ENCODE data around the gene HEXIM2. TPM values are rescaled to one million over a fixed set of nuclear protein-coding genes. Genes with fewer than 3 reads are reported as not detected.

The HEXIM2 gene
- total and polyA plus RNA-seq, 2 of the 13 experiments (the other 11 are each of a cell fraction or from before 2014, with no cell fraction given): 27.1 to 32.4 TPM

GRCh38 chr17:45132572-45133463, 28.9 kb upstream of the HEXIM2 start (continued):
- TF ChIP-seq, protein P1, sequence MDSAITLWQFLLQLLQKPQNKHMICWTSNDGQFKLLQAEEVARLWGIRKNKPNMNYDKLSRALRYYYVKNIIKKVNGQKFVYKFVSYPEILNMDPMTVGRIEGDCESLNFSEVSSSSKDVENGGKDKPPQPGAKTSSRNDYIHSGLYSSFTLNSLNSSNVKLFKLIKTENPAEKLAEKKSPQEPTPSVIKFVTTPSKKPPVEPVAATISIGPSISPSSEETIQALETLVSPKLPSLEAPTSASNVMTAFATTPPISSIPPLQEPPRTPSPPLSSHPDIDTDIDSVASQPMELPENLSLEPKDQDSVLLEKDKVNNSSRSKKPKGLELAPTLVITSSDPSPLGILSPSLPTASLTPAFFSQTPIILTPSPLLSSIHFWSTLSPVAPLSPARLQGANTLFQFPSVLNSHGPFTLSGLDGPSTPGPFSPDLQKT (CRISPR knock-in tag; IDR thresholded peaks at IDR 0.05; ENCODE audit: borderline replicate concordance): no peak
- no peak for TF ChIP-seq NPAS2 (CRISPR knock-in tag; IDR thresholded peaks at IDR 0.05; ENCODE audit: borderline replicate concordance)
- peak; percentile 65; the same call in 1 of the 2 replicates for TF ChIP-seq ZSCAN31 (CRISPR knock-in tag; IDR thresholded peaks at IDR 0.05; ENCODE audit: low read depth)
- TF ChIP-seq ZSCAN29 (CRISPR knock-in tag; conservative IDR thresholded peaks at IDR 0.05): no peak
- TF ChIP-seq ZFY (CRISPR knock-in tag; IDR thresholded peaks at IDR 0.05): peak; percentile 89
- TF ChIP-seq ARNT (IDR thresholded peaks at IDR 0.05): no peak
- TF ChIP-seq ZNF7 (CRISPR knock-in tag; IDR thresholded peaks at IDR 0.05): no peak
- TF ChIP-seq, protein P2, sequence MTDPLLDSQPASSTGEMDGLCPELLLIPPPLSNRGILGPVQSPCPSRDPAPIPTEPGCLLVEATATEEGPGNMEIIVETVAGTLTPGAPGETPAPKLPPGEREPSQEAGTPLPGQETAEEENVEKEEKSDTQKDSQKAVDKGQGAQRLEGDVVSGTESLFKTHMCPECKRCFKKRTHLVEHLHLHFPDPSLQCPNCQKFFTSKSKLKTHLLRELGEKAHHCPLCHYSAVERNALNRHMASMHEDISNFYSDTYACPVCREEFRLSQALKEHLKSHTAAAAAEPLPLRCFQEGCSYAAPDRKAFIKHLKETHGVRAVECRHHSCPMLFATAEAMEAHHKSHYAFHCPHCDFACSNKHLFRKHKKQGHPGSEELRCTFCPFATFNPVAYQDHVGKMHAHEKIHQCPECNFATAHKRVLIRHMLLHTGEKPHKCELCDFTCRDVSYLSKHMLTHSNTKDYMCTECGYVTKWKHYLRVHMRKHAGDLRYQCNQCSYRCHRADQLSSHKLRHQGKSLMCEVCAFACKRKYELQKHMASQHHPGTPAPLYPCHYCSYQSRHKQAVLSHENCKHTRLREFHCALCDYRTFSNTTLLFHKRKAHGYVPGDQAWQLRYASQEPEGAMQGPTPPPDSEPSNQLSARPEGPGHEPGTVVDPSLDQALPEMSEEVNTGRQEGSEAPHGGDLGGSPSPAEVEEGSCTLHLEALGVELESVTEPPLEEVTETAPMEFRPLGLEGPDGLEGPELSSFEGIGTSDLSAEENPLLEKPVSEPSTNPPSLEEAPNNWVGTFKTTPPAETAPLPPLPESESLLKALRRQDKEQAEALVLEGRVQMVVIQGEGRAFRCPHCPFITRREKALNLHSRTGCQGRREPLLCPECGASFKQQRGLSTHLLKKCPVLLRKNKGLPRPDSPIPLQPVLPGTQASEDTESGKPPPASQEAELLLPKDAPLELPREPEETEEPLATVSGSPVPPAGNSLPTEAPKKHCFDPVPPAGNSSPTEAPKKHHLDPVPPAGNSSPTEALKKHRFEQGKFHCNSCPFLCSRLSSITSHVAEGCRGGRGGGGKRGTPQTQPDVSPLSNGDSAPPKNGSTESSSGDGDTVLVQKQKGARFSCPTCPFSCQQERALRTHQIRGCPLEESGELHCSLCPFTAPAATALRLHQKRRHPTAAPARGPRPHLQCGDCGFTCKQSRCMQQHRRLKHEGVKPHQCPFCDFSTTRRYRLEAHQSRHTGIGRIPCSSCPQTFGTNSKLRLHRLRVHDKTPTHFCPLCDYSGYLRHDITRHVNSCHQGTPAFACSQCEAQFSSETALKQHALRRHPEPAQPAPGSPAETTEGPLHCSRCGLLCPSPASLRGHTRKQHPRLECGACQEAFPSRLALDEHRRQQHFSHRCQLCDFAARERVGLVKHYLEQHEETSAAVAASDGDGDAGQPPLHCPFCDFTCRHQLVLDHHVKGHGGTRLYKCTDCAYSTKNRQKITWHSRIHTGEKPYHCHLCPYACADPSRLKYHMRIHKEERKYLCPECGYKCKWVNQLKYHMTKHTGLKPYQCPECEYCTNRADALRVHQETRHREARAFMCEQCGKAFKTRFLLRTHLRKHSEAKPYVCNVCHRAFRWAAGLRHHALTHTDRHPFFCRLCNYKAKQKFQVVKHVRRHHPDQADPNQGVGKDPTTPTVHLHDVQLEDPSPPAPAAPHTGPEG (CRISPR knock-in tag; IDR thresholded peaks at IDR 0.05): peak; percentile 52; the same call in 1 of the 2 replicates
- no peak for TF ChIP-seq ZNF616 (CRISPR knock-in tag; IDR thresholded peaks at IDR 0.05; ENCODE audit: low read depth)
- TF ChIP-seq ZSCAN9 (CRISPR knock-in tag; IDR thresholded peaks at IDR 0.05; ENCODE audit: borderline replicate concordance): peak; percentile 11; the same call in 1 of the 2 replicates
- TF ChIP-seq, protein P3, sequence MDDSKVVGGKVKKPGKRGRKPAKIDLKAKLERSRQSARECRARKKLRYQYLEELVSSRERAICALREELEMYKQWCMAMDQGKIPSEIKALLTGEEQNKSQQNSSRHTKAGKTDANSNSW (CRISPR knock-in tag; IDR thresholded peaks at IDR 0.05; ENCODE audit: borderline replicate concordance): no peak
- TF ChIP-seq, protein P4, sequence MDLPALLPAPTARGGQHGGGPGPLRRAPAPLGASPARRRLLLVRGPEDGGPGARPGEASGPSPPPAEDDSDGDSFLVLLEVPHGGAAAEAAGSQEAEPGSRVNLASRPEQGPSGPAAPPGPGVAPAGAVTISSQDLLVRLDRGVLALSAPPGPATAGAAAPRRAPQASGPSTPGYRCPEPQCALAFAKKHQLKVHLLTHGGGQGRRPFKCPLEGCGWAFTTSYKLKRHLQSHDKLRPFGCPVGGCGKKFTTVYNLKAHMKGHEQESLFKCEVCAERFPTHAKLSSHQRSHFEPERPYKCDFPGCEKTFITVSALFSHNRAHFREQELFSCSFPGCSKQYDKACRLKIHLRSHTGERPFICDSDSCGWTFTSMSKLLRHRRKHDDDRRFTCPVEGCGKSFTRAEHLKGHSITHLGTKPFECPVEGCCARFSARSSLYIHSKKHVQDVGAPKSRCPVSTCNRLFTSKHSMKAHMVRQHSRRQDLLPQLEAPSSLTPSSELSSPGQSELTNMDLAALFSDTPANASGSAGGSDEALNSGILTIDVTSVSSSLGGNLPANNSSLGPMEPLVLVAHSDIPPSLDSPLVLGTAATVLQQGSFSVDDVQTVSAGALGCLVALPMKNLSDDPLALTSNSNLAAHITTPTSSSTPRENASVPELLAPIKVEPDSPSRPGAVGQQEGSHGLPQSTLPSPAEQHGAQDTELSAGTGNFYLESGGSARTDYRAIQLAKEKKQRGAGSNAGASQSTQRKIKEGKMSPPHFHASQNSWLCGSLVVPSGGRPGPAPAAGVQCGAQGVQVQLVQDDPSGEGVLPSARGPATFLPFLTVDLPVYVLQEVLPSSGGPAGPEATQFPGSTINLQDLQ (CRISPR knock-in tag; IDR thresholded peaks at IDR 0.05): no peak
- TF ChIP-seq, protein P5, sequence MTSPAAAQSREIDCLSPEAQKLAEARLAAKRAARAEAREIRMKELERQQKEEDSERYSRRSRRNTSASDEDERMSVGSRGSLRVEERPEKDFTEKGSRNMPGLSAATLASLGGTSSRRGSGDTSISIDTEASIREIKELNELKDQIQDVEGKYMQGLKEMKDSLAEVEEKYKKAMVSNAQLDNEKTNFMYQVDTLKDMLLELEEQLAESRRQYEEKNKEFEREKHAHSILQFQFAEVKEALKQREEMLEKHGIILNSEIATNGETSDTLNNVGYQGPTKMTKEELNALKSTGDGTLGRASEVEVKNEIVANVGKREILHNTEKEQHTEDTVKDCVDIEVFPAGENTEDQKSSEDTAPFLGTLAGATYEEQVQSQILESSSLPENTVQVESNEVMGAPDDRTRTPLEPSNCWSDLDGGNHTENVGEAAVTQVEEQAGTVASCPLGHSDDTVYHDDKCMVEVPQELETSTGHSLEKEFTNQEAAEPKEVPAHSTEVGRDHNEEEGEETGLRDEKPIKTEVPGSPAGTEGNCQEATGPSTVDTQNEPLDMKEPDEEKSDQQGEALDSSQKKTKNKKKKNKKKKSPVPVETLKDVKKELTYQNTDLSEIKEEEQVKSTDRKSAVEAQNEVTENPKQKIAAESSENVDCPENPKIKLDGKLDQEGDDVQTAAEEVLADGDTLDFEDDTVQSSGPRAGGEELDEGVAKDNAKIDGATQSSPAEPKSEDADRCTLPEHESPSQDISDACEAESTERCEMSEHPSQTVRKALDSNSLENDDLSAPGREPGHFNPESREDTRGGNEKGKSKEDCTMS (CRISPR knock-in tag; conservative IDR thresholded peaks at IDR 0.05): no peak
- TF ChIP-seq MED13 (CRISPR knock-in tag; IDR thresholded peaks at IDR 0.05): no peak
- TF ChIP-seq HMGA1 (CRISPR knock-in tag; conservative IDR thresholded peaks at IDR 0.05): no peak
